C4-2B (cell line): Measurements from ENCODE around the gene TDRD1.

Source experiments
- H3K27ac ChIP-seq: fragments of 450-650 bp; 2 replicates; pipeline ENCODE4 v1.5.1; 2017
- ZFX ChIP-seq: fragments of 450-650 bp; IDR thresholded peaks from 2 replicates; pipeline ENCODE4 v1.6.1; 2017
- TF ChIP-seq, protein P1 (sequence below): fragments of 450-650 bp; conservative IDR thresholded peaks from 2 replicates; pipeline ENCODE4 v1.5.1; 2017; ENCODE audit warnings: mild to moderate bottlenecking

The TDRD1 gene

DNA sequence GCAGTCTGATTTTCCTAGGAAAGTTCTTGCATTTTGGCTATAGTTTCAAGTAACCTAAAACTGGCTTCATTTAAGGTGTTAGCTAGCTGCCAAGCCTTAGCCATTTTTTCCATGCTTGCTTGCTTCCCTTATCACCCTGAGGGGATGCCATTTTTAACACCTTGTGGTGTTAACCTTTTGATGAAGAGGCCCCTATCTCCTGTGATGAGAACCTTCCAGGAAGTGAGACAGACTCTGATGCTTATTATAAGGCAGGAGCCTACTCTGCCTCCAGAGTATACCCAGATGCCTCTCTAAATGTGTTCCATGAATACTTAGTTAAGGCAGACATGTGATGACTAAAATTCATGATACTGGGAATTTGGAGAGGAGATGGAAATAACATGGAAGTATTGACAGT, 55.0 kb downstream of the TDRD1 start:
- H3K27ac ChIP-seq, result no peak overlapping the region
- TF ChIP-seq ZFX, result no peak

DNA sequence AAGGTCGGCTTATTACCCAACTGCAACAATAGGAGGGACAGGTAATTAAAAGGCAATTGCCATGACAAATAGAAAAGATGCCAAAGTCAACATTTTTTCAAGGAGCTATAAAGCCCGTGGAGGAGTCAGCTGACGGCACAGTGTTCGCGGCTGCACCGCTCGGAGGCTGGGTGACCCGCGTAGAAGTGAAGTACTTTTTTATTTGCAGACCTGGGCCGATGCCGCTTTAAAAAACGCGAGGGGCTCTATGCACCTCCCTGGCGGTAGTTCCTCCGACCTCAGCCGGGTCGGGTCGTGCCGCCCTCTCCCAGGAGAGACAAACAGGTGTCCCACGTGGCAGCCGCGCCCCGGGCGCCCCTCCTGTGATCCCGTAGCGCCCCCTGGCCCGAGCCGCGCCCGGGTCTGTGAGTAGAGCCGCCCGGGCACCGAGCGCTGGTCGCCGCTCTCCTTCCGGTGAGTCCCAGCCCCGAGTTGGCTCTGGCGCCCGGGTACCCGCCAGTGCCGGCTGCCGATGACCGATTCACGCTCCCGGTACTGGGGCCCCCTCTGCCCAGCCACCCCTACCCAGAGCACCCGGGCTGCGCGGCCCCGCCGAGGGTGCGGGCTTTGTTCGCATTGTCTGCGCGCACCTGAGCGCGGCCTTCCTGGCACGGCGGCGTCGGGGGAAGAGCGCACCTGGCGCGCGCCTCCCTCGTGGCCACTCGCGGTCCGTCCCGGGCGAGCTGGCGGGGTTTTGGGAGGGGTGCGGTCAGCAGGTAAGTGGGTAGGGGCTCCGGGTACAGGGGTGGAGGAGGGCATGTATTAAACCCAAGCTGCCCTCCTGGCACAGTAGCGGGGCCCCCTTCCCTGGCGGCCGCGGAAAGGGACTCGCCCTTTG, 60.2 kb downstream of the TDRD1 start, which contains the start of gene VWA2:
Gene VWA2, plus strand, starts transcription at position 138 of the 877 bp plus-strand sequence. CDS start 9,460 bp downstream, outside the sequence.
- TF ChIP-seq, protein P1, sequence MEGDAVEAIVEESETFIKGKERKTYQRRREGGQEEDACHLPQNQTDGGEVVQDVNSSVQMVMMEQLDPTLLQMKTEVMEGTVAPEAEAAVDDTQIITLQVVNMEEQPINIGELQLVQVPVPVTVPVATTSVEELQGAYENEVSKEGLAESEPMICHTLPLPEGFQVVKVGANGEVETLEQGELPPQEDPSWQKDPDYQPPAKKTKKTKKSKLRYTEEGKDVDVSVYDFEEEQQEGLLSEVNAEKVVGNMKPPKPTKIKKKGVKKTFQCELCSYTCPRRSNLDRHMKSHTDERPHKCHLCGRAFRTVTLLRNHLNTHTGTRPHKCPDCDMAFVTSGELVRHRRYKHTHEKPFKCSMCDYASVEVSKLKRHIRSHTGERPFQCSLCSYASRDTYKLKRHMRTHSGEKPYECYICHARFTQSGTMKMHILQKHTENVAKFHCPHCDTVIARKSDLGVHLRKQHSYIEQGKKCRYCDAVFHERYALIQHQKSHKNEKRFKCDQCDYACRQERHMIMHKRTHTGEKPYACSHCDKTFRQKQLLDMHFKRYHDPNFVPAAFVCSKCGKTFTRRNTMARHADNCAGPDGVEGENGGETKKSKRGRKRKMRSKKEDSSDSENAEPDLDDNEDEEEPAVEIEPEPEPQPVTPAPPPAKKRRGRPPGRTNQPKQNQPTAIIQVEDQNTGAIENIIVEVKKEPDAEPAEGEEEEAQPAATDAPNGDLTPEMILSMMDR, result peak; percentile 53
- TF ChIP-seq ZFX, result no peak
- H3K27ac ChIP-seq, result peak within 1 kb of the TSS; percentile 62

DNA sequence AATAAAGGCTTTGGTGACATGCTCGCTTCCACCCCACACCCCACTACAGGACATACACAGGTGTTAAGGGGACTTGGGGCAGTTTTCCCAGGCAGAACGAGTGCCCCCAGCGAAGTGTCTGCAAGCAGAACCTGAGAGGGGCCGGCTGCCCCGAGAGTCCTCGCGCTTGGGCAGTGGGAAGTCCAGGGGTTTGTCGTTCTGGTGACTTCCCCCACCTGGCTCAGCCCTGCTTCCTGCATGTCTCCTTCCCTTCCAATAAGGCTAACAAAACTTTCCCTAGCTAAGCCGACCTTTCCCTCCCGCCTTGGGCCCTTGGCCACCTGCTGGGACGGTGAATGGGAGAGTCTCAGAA, 60.8 kb downstream of the TDRD1 start:
- TF ChIP-seq, protein P1, result no peak
- TF ChIP-seq ZFX, result no peak
- peak overlapping the region; percentile 62 for H3K27ac ChIP-seq

DNA sequence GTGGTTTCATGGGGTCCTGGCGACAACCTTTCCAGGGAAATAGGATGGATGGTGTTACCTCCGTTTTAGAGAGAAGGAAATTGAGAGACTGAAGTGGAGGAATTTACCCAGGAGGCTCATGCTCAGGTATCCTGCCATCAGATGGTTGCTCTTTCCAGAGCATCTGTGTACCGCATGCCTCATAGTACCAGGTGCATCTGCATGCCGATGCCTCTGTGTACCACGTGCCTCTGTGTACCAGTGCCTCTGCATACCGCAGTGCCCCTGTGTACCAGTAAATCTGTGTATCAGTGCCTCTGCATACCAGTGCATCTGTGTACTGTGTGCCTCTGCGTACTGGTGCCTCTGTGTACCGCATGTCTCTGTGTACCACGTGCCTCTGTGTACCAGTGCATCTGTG, 63.1 kb downstream of the TDRD1 start:
- TF ChIP-seq, protein P1, result no peak
- no peak for TF ChIP-seq ZFX
- no peak overlapping the region for H3K27ac ChIP-seq

DNA sequence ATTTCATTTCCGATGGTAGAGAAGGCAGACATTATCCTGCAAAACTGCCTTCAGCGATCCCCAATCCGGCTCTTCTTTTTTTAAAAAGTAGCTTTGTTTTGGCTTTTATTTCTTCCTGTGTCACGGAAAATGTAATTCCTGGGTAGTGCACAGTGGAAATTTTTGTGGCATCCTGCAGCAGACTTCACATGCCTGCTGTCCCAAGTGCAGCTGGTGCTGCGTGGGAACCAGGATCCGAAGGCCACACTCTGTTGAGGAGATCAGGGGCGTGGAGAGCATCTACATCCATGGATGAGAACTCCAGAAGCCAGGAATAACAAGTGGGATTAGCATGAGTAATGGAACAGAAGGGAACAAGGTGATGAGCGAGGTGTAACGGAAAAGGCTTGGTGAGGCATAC, 64.5 kb downstream of the TDRD1 start:
- TF ChIP-seq ZFX, result no peak
- no peak overlapping the region for H3K27ac ChIP-seq

DNA sequence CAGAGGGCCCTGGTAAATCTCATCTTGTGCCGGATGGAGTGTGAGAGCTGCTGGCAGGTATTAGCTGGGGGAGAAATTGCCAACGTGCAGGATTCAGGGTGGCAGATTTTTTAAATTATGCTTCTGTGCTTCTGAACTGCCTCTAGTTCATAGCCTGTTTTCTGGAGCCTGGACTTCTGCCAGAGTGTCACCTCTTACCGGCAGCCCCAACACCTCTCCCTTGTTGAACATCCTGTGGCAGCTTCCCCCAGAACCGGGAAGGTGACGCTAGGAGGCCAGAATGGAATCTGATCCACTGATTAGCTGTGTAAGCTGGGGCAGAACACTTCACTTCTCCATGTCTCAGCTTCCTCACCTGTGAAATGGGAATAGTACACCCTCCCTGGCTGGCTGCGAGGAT, 65.0 kb downstream of the TDRD1 start:
- H3K27ac ChIP-seq, result no peak overlapping the region
- no peak for TF ChIP-seq ZFX
- TF ChIP-seq, protein P1, result no peak

DNA sequence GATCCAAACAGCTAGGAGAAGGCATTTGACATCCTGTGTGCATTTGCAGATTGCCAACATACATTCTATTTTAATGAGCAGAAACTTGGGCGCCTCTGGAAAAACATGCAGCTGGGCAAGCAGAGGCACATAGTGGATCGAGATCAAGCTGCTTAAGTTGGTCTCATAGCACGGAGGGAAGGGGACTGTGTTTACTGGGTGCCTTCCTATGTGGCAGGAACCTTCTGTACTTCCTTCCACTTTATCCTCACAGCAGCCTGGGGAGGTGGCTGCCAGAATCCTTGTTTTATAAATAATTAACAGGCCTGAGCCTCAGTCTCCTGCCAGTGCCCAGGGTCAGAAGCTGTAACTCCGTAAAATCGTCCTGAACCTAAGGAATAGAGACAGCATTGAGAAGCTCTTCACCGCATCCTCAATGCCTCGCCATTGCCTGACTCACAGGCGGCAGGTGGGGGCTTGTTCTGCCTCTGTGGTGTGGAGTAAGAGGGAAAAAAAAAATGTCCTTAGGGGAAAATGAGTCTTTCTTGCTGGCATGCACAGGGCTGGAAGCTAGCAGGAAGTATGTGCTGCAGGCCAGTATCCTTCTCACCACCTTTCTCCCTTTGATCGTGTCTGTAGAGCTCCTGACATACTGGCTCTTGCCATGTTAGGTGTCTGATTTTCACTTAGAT, 66.1 kb downstream of the TDRD1 start:
- H3K27ac ChIP-seq, result peak overlapping the region; percentile 36
- no peak for TF ChIP-seq ZFX
- TF ChIP-seq, protein P1, result no peak

DNA sequence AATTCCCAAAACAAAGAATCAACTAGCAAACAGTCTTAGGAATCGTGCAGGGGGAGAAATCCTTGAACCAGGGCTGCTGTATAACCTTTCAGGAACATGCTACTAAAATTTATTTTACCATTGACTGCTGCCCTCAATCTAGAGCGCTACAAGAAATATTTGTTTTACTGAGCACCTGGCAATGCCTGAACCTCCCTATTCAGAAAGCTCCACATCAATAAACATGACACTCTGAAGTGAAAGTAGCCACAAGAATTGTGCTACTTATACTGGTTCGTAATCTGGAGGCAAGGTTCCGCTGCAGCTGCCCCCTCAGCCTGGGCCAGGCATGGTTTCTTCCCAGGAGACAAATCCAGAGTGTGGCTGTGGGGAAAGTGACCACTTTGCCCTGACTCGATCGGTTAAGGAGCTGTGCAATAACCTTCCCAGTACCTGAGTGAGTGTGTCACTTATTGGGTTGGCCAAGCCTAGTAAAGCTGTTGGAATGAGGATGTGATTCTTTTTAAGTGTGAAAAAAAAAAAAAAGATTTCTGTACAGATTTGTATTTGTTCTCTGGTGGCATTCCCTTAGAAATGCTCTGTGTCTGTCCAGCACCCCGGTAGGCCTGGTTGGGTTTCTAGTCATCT, 67.6 kb downstream of the TDRD1 start:
- TF ChIP-seq ZFX, result no peak
- TF ChIP-seq, protein P1, result no peak
- no peak overlapping the region for H3K27ac ChIP-seq
